Iris pigment epithelial cell (primary cell): Measurements from ENCODE around the gene MDGA2.
"Not testable (repeated sequence)": the region's sequence is repeated elsewhere in the genome, so short reads cannot be mapped to it uniquely, and the experiment has no call there.

ENCODE experiments used
- DNase-seq: peaks from one replicate; pipeline ENCODE4 v3.0.0-alpha.2; 2011; ENCODE audit warnings: low read depth

Gene MDGA2

DNA sequence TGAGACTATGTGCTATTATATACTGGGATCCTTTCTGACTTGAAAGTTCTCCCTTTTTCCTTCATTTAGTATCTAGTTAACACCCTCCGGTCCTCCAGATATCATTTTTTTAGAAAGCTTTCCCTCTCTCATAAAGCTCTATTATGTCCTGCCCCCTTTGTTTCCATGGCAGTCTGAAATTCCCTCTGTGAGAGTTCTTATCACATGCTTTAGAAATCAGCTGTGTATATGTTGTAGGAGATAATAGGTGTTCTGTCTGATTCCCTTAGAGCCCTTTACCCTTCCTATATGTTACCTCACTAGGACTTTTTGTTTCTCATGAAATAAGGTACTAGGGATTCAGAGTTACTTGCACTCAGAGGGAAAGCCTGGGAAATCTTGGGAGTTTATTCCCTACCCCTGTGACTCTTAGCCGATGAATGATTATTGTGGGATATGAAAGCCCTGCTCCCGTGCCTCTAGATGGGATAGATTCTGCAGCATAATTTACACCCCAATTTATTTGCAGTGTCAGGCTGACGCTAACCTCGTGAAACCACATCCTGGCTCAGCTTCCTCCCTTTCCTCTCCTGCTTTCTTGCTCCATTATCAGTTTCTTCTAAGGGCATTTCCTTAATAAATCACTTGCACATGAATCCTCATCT lies 448.4 kb downstream of the MDGA2 start:
- DNase-seq: peak; percentile 25

GRCh38 chr14:47223656-47224055 lies 451.7 kb downstream of the MDGA2 start:
- no peak for DNase-seq

GRCh38 chr14:47220096-47220495 lies 455.3 kb downstream of the MDGA2 start:
- no peak for DNase-seq

GRCh38 chr14:47211263-47211662 lies 464.1 kb downstream of the MDGA2 start:
- DNase-seq: no peak

DNA sequence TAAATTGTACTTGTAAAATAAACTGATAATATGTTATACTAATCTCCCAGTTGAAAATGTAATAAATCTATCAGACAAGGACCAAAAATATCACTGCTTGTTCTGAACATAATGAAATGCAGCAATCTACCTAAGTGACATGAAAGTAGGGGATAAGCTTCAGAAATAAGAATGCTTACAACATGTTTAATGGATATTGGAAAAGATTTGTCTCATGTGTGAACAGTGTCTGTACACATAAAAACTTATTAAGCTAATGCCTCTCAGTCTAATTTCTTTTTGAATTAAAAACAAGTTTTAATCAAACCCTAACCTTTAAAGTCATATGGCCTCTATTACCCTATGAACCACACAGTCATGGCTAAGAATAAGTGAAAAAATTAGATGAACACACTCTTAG lies 465.3 kb downstream of the MDGA2 start:
- no peak for DNase-seq

- no peak for DNase-seq
Observed at GRCh38 chr14:47208434-47208833, 467.0 kb downstream of the MDGA2 start.

- DNase-seq: peak; percentile 20
Observed at GRCh38 chr14:47207617-47208016, 467.8 kb downstream of the MDGA2 start.

DNA sequence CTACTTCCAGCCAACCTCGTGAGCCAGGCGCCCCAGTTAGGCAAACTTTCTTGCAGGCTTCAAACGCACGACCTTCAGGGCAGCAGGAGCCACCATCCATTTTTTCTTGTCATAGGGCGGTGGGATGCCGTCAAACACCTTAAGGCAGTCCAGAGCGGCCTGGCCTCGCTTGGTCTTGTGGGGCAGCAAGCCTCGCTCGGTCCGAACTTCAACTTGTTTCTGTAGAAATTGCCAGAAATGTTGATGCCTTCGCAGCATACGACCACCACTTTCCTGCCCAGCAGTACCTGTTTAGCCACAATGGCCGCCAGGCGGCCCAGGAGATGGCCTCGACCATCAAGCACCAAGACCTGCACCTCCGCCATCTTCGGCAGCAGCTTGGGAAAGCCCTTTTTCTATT lies 474.7 kb downstream of the MDGA2 start:
- DNase-seq: no peak

GRCh38 chr14:47195582-47195981 lies 479.8 kb downstream of the MDGA2 start:
- peak; percentile 16 for DNase-seq

GRCh38 chr14:47194055-47194454 lies 481.4 kb downstream of the MDGA2 start:
- peak; percentile 63 for DNase-seq

GRCh38 chr14:47192203-47192602 lies 483.2 kb downstream of the MDGA2 start:
- DNase-seq: peak; percentile 8

- DNase-seq: peak; percentile 5
Observed at GRCh38 chr14:47191700-47192099, 483.7 kb downstream of the MDGA2 start.

- DNase-seq: no peak
Observed at GRCh38 chr14:47189911-47190484, 485.4 kb downstream of the MDGA2 start.

- DNase-seq: peak; percentile 73
Observed at GRCh38 chr14:47186486-47186885, 488.9 kb downstream of the MDGA2 start.

- DNase-seq: no peak
Observed at GRCh38 chr14:47179906-47180305, 495.5 kb downstream of the MDGA2 start.

- not testable (repeated sequence) for DNase-seq
Observed at GRCh38 chr14:47171896-47172295, 503.5 kb downstream of the MDGA2 start.

DNA sequence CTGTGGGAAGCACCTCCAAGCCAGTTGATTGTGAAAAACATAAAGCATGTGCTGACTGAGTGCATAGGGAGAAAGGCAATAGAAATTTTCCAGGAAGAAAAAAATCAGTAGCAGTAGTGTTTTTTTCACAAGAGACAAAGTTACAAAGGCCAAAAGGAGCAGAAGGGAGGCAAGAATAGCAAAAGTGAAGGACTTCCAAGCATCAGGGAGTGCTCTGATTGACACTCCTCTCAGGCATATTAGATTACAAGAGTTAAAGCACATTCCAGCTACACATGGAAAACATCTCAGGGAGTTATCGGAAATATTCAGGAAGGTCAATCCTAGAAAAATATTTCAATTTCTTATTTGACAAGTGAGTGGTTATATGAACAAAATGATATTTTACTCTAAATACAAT lies 508.0 kb downstream of the MDGA2 start:
- DNase-seq: no peak

DNA sequence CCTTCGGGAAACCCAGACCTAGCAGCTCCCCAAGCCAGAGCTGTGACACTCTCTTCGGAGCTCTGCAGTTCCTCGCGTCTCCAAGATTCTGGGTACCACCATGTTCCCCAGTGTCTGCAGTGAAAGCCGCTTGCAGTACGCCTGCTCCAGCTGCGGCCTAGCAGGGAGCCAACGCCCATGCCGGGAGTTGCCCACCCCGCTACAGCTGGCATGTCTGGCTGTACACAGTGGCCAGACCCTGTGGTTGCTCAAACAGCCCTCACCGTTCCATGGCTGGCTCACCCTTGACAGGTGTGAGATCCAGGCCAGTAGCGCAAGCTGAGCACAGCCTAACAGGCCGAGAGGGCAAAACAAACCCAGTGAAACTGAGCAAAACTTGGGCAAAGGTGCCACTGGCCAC lies 520.0 kb downstream of the MDGA2 start:
- no peak for DNase-seq

DNA sequence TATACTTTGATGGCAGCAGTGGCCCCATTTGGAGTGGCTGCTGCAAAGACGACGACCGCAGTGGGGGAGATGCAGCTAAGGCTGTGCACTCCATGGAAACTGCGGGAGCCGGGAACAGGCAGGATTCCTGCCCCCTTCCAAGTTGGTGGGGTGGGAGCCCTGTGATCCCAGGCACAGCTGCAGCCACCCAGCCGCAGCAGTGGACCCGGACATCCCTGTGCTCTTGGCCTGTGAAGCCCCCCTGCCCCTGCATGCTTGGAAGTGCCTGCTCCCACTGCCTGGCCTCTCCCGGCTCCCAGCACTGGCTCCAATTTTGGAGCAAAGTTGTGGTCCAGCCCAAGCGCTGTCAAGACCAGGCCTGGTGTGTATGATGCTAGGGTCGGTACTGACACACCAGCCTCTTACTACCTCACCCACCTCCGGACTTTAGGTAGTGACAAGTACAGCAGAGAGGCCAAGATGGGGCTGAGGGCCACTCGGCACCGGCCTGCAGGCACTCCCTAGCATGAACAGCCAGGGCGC lies 521.1 kb downstream of the MDGA2 start:
- no peak for DNase-seq

GRCh38 chr14:47153746-47154145 lies 521.7 kb downstream of the MDGA2 start:
- DNase-seq: no peak

- no peak for DNase-seq
Observed at GRCh38 chr14:47150267-47150666, 525.1 kb downstream of the MDGA2 start.

DNA sequence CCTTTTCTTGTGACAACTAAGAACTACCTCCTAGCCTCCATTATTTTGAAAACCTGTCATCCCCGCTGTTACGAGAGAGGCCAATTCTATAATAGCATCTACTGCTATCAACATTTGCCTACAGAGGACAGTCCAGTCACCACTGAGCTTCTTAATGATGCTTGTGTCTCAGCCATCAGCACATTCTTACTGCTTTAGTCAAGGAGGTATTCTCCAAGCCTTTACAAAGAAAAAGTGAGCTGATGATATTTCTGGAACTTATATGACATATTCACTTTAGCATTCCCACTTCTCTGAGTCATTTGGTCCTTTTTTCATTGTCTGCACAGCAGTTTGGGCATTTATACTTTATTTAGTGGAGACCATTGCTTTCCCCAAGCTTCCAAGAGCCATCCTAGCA lies 526.1 kb downstream of the MDGA2 start:
- peak; percentile 12 for DNase-seq

GRCh38 chr14:47148686-47149085 lies 526.7 kb downstream of the MDGA2 start:
- DNase-seq: no peak

DNA sequence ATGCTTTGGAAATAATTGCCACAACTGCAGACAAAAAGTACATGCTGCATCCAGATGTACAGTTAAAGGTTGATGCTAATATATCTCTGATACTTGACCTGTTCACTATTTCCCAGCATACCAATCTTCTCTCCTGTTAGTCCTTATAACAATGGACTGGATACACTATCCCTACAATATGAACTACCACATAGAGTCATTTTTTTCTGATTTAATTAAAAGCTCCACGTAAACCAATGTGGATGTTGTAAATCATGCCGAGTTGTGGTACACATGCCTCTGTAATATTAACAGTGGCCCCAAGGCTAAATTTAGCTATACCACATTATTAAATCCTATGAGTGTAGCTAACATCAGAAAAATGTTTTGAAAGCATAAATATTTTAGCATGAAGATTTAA lies 554.8 kb downstream of the MDGA2 start:
- no peak for DNase-seq
